Sigmoid colon (tissue), 4 donors: ENCODE results near the gene AEN.

Experiments used
- EP300 ChIP-seq, 4 donors: sonication (generic); formaldehyde crosslinking; IDR thresholded peaks; one replicate each; pipeline ENCODE4 v1.6.1; 2017; ENCODE audit warnings: antibody characterized with exemption in 4 of 4
- POLR2A ChIP-seq, 2 donors: fragments of 450-650 bp; IDR thresholded peaks; one replicate each; pipeline ENCODE4 v1.6.1; 2016; ENCODE audit warnings: antibody characterized with exemption in 2 of 2, mild to moderate bottlenecking in 2 of 2, moderate library complexity in 2 of 2
- POLR2AphosphoS5 ChIP-seq, 4 donors: sonication (generic); formaldehyde crosslinking; IDR thresholded peaks; one replicate each; pipeline ENCODE4 v1.6.1; 2017; ENCODE audit warnings: antibody characterized with exemption in 4 of 4
- TF ChIP-seq, protein P1 (sequence below), 4 experiments: fragments of 450-650 bp in 3 of 4; fragments of 200-600 bp in 1 of 4; IDR thresholded peaks; one replicate each; pipeline ENCODE4 v1.5.1; 2016 to 2019; ENCODE audit warnings: antibody characterized with exemption in 4 of 4, mild to moderate bottlenecking in 3 of 4, moderate library complexity in 2 of 4

DNA sequence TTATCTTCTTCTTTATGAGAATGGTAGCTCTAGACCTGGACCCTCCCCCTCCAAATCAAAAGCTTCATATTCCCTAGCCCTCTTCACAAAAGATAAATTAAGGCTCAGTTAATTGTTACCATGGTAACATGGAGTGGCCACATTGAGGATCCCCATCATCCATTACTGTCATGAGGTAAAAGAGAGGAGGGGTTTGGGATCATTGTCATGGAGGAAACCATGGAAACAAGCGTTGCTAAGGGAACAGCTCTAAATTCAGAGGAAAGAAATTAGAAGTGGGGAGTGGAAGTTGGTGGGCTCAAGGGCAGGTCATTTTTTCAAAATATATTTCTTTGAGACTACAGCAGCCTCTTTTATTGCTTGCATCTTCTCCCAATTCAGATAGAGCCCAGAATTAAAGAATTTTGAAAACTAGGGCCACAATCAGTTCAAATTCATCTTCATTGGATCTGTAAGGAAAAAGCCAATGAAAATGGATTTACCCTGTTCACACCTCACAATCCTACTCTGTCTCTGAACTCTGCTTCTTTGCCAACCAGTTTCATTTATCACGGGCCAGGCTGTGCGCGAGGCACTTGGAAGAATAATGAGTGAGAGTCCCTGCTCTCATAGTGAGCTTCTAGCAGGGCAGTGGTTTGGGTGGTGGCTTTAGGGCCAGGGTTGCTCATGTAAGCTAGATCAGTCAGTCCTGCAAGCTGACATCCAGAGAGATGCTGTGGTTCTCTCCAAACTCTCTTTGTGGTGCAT is 11.6 kb upstream of the AEN start:
- TF ChIP-seq, protein P1, sequence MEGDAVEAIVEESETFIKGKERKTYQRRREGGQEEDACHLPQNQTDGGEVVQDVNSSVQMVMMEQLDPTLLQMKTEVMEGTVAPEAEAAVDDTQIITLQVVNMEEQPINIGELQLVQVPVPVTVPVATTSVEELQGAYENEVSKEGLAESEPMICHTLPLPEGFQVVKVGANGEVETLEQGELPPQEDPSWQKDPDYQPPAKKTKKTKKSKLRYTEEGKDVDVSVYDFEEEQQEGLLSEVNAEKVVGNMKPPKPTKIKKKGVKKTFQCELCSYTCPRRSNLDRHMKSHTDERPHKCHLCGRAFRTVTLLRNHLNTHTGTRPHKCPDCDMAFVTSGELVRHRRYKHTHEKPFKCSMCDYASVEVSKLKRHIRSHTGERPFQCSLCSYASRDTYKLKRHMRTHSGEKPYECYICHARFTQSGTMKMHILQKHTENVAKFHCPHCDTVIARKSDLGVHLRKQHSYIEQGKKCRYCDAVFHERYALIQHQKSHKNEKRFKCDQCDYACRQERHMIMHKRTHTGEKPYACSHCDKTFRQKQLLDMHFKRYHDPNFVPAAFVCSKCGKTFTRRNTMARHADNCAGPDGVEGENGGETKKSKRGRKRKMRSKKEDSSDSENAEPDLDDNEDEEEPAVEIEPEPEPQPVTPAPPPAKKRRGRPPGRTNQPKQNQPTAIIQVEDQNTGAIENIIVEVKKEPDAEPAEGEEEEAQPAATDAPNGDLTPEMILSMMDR (IDR thresholded peaks at IDR 0.05) = no peak
- no peak for TF ChIP-seq POLR2A (IDR thresholded peaks at IDR 0.05)
- TF ChIP-seq POLR2AphosphoS5 (IDR thresholded peaks at IDR 0.05) = no peak
- no peak for TF ChIP-seq EP300 (IDR thresholded peaks at IDR 0.05)
